AG20443 (cell line): ENCODE results near the gene GAR1.
"Not testable (repeated sequence)": the region's sequence is repeated elsewhere in the genome, so short reads cannot be mapped to it uniquely, and the experiment has no call there.

Source experiments
- DNase-seq: peaks from one replicate; pipeline ENCODE4 v3.0.0; 2012; ENCODE audit warnings: low spot score, mixed read lengths

GAR1 gene

DNA sequence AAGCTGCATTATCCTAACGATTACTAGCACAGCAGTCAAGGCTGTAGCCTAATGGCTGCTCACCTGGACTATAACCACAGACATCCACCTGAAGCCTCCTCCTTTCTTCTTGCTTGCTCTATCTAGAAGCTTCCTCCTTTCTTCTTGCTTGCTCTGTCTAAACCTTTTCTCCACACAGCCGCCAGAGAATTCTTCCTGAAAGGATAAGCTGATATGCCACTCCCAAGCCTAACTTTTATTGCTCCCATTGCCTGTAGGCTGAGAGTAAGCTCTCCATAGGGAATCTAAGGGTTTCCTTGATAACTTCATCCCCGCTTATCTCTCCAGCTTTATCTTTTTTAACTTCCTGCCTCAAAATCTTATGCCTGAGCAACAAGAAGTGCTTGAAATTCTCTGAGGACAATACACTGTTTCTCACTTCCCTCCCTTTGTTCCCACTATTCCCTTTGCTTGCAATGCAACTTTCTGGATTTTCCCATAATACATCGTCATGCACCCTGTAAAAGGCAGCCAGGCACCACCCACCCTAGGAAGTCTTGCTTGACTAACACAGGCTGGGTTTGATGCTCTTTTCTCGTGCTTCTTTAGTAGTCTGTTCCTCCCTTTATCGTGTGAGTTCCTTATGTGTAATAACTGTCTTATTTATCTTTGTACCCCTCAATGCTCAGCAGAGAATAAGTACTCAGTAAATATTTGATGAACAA lies 31.0 kb downstream of the GAR1 start:
- no peak for DNase-seq

DNA sequence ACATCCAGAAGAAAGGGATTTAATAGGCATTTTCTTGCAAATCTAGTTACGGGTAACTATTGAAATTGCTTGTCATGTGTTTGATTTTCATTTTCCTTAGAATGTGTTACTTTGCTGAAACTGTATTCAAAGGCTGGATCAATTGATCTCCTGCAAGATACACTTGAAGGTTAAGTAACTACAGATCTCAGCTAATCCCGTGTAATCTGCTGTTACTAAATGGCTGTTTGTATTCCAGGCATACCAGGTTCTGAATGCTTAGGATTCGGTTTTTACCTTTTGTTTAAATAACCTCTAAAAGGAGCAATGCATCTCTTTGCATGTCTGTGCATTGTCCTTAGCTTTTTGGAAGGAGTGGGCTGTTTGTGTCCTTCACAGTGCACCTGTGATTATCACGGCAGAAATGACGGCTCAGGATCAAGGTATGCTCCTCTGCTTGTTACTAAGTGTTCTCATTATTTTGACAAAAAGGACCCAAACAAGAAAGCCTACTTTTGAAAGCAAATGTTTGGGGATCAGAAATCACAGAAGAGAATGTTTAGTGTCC lies 32.4 kb downstream of the GAR1 start, which contains the start of gene LRIT3:
Gene LRIT3, plus strand, starts transcription at position 212 of the 547 bp plus-strand sequence. Its CDS starts 95 bp downstream, at position 307.
- DNase-seq = no peak

DNA sequence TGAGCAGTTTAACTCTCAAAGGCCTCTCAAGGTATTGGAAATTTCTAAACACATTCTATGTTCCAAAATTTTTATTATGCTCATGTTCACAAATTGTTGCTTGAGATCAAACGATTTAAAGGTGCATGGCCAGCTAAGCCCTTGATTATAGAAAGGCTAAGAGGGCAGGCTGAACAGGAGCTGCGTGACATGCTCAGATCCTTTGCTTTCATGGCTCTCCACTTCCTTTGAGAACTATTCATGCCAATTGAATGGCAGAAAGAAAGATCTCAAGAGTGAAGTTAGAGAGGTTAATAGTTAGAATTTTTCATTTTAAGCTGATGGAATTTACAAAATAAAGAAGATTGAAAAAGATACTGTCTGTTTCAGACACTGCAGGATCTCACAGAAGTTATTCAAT lies 32.9 kb downstream of the GAR1 start:
- DNase-seq = no peak

DNA sequence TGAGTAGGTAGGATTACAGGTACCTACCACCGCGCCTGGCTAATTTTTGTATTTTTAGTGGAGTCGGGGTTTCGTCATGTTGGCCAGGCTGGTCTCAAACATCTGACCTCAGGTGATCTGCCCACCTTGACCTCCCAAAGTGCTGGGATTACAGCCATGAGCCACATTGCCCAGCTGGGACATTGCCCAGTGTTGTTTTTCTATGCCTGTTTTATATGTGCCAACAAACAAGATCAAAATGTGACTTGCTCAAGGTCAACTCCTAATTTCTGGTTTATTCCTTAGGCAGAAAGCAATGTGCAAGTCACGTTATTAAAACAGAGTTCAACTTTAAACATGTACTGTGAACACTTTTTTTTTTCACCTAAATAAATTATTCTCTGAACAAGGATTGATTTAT lies 35.0 kb downstream of the GAR1 start:
- no peak for DNase-seq

DNA sequence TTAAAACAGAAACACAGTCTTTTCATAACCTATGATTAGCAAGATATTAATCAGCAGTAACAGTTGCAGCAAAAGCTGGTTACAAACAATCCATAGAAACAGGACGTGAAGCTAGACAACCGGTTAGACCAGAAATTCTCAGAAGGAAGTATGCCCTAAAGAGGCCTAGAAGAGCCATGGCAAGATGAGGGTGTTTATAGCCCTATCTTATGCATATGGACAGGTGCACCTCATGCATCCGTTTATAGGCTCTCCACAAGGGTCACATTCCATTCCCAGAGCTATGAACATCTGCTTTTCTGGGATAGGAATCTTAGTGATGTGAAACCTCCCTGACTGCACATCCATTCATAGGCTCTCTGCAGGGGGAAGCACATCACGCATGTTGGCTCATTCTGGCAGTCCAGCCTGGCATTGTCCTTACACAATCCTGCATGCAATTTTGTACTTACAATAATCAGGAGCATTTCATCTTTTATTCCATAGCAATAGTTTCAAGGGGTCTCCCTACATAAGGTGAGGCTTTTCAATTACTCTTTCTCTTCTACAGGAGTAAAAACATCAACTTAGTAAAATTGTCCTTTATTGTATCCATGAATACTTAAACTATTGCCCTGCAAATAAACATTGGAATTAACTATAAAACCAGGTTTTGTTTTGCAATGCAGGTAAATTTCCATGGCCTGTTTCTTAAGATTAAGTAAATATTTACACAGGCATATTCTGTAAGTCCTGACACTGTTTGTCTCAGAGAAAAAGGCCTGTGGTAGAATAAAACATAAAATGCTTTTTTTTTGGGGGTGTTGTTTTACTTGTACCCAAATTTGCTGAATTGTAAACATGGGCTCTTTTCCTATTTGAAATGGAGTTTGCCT lies 44.1 kb downstream of the GAR1 start:
- not testable (repeated sequence) for DNase-seq

DNA sequence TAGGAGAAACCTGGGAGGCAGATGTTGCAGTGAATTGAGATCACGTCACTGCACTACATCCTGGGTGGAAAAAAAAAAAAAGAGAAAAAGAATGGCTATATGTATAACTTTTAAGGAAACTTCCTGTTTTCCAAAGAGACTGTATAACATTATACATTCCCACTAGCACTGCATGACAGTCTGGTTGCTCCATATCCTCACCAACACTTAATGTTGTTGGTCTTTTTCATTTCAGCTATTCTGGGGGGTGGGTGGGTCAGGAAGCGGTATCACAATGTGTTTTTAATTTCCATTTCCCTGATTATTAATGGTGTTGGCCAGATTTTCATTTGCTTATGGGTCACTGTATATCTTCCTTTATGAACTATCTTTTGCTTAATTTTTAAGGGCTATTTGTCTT lies 45.7 kb downstream of the GAR1 start:
- no peak for DNase-seq

DNA sequence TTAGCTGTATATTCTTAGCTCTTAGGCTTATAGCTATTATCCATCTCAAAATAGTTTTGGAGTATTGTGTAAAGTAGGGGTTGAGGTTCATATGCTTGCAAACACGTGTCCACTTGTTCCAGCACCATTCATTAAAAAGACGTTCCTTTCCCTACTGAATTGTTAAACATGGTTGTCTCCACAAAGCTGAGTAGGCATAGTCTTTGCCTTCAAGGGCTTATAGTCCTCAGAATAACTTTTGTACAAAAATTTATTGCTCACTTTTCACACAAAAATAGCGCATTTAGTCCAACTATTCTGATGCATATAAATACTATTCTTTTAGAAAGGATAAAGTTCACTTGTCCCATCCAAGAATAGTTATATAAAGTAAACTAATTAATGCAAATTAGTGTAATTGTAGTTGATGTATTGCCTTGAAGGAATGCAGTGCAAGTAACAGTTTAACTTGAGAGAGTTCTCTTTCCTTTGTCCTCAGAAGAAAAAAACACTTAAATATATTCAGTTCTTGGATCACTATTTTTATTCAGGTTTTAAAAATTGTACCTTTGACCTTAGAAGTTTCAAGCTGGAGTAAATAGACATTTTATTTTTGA lies 46.5 kb downstream of the GAR1 start:
- no peak for DNase-seq

DNA sequence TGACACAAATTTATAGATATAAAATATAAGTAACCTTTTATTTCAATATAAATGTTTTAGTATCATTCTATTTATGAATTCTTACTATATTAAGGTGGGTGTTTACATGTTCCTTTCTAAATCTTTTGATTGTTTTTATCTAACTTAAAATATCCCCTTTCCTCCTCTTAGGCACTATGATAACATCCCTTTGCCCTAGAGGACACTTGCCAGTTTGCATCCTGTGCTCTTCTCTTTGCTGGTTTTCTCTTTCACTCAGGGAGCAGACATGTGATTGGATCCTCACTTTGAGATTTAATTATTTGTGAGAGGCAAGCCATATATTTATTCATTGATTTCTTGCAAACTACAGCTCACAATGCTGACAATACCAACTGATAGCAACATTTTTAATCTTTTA lies 48.6 kb downstream of the GAR1 start:
- DNase-seq = no peak

DNA sequence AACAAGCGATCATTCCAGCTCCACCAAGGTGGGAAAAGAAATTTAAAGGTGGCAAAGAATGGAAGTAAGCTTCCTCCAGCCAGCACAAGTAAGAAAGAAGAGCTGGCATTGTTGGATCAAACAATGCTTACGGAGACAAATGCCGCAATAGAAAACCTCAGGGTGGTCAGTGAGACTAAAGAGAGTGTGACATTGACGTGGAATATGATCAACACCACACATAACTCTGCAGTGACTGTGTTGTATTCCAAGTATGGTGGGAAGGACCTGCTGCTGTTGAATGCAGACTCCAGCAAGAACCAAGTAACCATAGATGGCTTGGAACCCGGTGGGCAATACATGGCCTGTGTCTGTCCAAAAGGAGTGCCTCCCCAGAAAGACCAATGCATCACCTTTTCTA lies 54.5 kb downstream of the GAR1 start:
- no peak for DNase-seq

DNA sequence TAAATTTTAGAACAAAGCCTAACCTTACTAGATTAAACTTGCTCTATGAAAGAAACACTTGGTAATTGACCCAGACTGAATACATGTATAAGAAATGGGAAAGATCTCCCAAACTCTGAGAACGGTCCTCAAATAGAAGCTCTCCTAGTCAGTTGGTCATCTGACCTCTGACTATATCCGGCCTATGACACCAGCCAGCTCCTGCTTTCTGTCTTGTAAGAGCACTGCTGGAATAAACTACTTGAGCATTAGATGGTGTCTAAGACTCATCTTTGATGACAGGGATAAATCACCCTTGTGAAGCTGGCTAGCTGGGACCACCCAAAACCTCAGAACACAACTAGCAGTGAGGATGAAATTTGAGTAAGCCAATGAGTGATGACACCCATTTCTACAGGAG lies 56.5 kb downstream of the GAR1 start:
- no peak for DNase-seq

DNA sequence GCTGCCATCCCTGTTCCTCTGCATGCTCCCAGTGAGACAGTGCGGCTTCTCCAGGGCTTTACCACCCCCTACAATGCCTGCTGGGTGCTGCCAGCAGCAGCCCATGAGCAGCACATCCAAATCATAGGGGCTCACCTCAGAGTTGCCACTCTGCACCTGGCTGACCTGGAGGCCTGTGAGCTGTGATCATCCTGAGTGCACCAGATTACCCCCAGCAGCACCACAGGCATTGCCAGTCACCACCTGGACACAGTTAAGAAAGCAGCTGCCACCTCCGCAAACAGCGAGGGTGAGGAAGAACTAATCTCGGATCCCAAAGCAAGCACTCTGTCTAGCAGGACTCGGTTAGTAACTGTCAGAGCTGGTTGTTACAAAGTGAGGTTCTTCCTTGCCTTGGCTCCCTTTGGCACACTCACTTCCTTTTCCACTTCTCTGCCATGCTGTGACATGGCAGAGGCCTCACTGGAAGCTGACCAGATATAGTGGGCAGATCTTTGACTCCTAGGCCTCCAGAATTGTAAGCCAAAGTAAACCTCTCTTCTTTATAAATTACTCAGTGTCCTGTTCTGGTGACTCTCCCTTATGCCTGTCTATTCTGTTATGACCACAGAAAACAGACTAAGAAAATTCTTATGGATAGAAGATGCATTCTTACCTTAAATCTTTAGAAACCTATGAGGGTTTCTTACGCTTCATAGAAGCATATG lies 57.5 kb downstream of the GAR1 start:
- DNase-seq = no peak

DNA sequence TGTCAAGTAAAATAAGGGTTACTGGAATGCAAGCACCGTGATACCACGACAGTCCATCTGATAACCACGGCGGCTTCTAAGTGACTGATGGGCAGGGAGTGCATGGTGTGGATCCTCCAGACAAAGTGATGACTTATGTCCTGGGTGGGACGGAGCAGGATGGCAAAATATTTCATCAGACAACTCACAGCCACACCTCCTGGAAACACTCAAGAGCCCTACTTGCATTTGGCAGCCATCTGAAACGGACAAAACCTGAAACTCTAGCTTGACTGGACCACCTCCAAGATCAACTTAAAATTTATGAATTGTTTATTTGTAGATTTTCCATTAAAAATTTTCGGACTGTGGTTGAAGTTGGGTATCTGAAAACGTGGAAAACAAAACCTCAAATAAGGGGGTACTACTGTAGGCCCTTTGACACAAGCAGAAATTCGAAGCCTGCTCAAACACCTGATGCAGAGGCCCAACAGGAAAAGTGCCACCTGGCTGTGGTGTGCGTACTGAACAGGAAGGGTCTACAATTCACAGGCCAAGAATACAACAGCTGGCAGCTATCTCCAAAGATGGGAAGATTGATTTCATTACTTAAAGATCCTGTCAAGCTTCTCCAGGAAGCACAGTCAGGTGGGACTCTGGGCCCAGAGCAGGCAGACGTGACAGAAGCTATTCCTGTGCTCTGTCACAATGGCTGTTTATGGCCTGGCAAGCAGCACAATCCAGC lies 58.4 kb downstream of the GAR1 start:
- peak; percentile 11 for DNase-seq
